ENCODE data around the gene OR2A2.

The OR2A2 gene

DNA sequence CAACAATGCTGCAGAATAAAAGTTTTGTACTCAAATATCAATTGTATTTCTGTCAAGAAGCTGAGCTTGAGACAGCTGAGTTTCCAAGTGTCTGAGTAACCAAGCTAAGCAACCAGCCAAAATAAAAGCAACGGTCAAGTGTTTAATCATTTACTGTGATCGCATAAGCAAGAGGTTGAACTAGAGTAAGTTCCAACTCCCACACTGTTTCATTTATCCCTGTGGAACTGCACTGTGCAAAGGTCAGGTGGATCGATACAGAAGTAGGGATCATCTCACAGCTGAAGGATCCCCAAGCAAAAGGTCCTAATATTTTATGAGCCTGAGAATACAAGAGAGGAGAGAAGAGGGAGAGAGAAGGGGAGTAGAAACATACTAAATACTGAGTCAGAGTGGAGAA lies 35.0 kb downstream of the OR2A2 start:
- DNase-seq = no peak

DNA sequence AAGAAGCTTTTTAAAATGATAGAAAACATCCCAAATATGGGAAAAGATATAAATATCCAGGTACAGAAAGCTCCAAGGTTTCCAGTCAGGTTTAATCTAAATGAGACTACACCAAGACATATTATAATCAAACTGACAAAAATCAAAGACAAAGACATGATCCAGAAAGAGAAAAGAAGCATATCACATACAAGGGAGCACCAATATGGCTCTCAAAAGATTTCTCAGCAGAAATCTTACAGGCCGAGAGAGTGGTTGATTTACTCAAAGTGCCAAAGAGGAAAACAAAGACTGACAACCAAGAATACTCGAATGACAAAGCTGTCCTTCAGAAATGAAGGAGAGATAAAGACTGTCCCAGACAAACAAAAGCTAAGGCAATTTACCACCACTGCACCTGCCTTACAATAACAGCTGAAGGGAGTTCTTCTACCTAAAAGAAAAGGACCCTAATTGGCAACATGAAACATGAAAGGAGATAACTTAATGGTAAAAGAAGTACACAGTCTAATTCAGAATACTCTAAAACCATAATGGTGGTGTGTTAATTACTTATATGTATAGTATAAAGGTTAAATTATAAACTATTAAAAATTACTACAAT lies 38.9 kb downstream of the OR2A2 start:
- DNase-seq = no peak

- DNase-seq = no peak
Measured at GRCh38 chr7:144158861-144159260, 49.5 kb downstream of the OR2A2 start.
